Measurements from ENCODE around the gene LTBP3.

DNA sequence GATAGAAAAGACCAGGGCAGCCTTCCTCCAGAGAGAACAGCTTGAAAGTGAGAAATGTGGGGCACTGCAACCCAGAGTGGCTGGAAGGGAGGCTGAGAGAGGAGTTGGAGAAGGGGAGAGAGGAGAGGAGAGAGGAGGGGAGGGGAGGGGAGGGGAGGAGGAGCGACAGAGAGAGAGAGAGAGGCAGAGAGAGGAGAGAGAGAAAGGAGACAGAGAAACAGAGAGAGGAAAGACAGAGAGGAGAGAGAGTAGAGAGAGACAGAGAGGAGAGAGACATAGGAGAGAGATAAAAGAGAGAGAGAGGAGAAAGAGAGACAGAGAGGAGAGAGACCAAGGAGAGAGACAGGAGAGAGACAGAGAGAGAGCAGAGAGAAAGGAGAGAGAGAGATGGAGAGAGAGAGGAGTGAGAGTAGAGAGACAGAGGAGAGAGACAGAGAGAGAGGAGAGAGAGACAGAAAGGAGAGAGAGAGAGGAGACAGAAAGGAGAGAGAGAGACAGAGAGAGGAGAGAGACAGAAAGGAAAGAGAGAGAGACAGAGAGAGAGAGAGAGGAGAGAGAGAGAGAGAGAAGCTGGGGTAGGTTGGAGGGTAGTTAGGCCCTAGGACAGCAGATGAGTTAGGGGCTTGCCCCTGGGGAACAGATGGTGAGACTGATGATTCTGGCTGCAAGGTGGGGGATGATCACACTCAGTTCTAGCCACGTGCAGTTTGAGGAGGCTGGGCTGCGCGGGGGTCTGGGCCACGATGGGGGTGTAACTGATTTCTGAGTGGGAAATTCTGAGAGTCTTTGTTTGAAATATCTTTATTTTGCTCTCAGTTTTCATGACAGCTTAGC, 41.8 kb downstream of the LTBP3 start:
- TF ChIP-seq CTCF (conservative IDR thresholded peaks at IDR 0.05 in 1 of 2, IDR thresholded peaks at IDR 0.05 in 1 of 2; ENCODE audit: low read depth in 1 of 2, low read length in 2 of 2) (no peak), EZH2 (IDR thresholded peaks at IDR 0.05; ENCODE audit: low read length, missing control alignments) (no peak)
